ENCODE measurements around the gene COX4I1.
A peak's percentile ranks its signal among the peaks of the same experiment; 100 is the strongest.
"Not testable (repeated sequence)": the region's sequence is repeated elsewhere in the genome, so short reads cannot be mapped to it uniquely, and the experiment has no call there.

The COX4I1 gene

GRCh38 chr16:85826686-85827247, 27.3 kb downstream of the COX4I1 start:
- DNase-seq = no peak

GRCh38 chr16:85828166-85828565, 28.7 kb downstream of the COX4I1 start:
- no peak for DNase-seq

- no peak for DNase-seq
Measured at GRCh38 chr16:85829171-85829719, 29.8 kb downstream of the COX4I1 start.

DNA sequence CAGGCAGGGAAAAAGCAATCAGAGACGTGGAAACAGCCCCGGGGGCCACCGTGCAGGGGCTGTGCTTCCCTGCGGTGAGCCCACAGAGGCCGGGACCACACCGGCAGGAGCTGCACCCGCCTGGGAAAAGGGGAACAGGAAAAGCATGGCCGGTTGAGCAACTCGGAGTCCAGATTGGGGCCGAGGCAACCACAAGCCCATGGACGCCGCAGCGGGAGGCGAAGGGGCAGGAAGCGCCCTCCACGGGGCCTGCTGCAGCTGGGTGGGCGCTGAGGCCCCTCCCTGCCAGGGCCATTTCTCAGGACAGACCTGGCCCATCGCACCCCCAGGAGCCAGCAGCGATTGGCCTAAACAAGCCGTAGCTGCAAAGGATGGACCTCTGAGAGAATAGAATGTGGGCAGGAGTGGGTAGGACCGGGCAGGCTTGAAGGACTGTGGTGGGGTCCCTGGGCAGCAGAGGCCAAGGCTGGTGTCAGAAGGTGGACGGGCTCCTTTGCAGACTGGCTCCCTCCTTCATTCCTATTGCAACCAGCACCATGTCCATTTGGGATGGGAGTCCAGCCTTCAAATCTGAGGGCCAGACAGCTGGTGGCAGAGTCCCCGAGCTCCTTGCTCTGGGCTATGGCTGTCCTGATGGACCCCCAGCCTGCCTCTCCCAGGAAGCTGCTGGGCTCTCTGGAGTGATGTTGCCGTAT, 30.4 kb downstream of the COX4I1 start:
- DNase-seq = peak; percentile 64

- DNase-seq = no peak
Measured at GRCh38 chr16:85830821-85831220, 31.3 kb downstream of the COX4I1 start.

- DNase-seq = peak; percentile 44
Measured at GRCh38 chr16:85832570-85833218, 33.2 kb downstream of the COX4I1 start.

GRCh38 chr16:85833219-85833920, 33.9 kb downstream of the COX4I1 start:
- no peak for DNase-seq

DNA sequence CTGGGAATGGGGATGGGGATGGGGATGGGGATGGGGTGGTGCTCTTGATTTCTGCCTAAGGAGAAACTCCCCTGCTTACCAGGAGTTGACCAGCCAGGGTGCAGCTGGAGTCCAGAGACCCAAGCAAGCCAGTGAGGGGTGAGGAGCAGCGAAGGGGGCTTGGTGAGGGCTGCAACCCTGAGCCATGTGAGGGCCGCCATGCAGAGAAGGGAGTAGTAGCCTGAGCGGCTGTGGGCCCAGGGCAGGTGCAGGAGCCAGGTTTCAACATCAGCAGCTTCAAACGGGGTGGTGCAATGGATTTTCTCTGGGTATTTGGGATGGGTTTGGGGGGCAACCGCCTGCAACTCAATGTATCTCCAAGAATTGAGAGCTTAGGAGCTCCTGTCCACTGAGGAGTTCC, 35.2 kb downstream of the COX4I1 start:
- DNase-seq = no peak

DNA sequence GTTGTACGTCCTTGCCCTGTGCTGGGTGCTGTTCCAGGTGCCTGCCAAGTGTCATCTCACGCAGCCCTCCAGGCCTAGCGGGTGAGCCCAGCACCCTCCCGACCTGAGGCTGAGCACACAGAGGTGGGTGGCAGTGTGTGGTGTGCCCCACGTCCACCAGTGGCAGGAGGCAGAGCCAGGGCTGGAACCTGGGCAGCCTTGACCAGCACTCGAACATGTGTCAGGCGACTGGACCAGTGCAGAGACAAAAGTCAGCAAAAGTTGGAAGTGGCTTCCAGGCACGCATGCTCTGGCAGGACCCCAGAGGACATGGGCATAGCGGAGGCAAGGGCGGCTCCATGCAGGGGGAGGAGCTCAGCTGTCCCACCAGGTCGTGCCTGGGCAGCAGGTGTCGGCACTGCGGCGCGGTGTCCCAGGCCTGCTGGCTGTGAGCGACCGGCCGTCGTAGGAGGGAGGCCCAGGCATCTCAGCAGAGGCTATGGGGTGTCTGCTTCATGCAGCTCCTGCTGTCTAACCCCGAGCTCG, 35.8 kb downstream of the COX4I1 start:
- no peak for DNase-seq

DNA sequence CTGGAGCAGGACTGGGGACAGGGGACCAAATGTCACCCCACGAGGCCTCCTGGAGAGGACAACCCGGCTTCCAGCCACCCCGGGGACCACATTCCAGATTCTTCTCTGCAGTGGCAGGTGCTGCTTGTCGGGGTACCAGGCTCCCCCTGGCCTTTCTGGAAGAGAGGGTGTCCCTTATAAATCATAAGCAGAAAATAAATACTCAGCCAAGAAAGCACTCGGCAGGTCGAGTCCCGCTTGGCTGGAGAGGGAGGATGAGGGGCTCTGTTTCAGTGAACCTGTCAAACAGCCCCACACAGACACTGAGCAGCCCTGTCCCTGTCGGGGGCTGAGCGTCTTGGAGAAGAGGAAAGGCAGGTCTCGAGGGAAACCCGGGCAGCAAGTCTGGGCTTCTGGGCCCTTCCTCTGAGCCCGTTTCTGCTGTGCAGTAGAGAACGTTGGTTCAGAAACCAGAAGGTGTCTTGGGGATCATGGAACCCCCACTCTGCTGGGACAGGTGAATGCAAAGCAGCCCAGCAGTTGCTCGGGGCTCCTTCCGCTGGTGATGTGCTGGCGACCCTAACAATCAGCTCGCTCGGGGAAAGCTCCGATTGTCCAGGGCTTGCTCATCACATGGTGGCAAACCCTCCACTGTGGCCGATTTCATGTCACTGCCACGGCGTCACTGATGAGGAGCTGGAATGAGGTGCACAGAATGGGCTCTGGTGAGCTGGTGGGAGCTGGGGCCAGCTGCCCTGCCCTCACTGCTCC, 36.6 kb downstream of the COX4I1 start:
- DNase-seq = no peak

- no peak for DNase-seq
Measured at GRCh38 chr16:85836706-85837582, 37.4 kb downstream of the COX4I1 start.

DNA sequence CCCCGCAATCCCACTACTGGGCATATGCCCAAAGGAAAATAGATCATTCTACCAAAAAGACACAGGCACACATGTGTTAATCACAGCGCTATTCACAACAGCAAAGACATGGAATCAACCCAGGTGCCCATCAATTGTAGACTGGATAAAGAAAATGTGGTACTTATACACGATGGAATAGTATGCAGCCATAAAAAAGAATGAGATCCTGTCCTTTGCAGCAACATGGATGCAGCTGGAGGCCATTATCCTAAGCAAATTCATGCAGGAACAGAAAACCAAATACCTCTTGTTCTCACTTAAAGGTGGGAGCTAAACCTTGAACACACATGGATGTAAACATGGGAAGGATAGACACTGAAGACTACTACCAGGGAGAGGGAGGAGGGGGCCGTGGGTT, 38.2 kb downstream of the COX4I1 start:
- not testable (repeated sequence) for DNase-seq

GRCh38 chr16:85838381-85838780, 38.9 kb downstream of the COX4I1 start:
- no peak for DNase-seq

- no peak for DNase-seq
Measured at GRCh38 chr16:85838876-85839585, 39.5 kb downstream of the COX4I1 start.

DNA sequence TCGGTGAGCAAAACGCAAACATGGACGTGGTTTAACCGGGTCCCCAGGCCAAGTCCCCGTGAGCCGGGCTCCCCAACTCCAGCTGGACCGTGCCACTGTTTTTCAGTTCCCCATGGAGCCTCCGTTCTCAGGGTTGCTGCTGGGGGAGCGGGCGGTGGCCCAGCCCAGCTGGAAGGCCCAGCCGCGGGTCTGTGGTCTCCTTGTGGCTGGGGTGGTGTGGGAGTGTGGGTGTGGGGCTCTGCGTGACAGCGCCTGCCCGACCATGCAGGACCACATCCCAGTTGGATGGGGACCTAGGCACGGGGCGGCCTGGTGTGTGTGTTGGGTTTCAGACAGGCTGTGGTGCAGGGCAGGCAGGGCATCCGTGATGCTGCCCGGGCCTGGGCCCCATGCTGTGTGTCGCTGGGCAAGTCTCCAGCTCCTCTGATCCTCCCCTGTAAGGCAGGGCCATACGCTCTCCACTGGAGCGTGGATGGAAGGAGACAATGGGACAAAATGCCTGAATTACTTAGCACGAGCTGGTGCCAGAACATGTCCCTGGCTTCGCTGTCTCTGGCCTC, 40.3 kb downstream of the COX4I1 start:
- DNase-seq = no peak

GRCh38 chr16:85840395-85840794, 40.9 kb downstream of the COX4I1 start:
- DNase-seq = no peak

DNA sequence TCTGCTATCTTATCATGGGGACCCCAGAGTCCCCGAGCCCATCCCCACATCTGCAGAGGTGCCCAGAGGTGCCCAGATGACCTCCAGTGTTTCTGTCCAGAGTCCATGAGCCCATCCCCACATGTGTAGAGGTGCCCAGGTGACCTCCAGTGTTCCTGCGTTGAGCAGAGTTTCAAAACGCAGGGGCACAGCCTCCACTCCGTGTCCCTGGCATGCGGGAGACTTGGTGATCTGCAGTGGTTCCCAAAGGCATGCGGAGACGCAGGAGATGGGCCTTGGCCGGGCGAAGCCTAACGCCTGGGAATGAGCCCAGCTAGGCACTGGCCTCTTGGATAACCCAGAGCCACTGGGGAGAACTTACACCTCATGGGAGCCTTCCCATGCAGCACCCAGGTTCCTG, 41.3 kb downstream of the COX4I1 start:
- no peak for DNase-seq

- no peak for DNase-seq
Measured at GRCh38 chr16:85842435-85842834, 42.9 kb downstream of the COX4I1 start.

- DNase-seq = no peak
Measured at GRCh38 chr16:85842848-85843247, 43.4 kb downstream of the COX4I1 start.

GRCh38 chr16:85843471-85844168, 44.1 kb downstream of the COX4I1 start:
- DNase-seq = no peak
